MM.1S (cell line): ENCODE measurements around the gene PYGO1.

Source experiments
- CTCF ChIP-seq: fragments of 300-600 bp; sonication (generic); IDR thresholded peaks from 2 replicates; pipeline ENCODE4 v1.5.1; 2016; ENCODE audit warnings: antibody characterized with exemption, low read length, mixed read lengths
- EZH2 ChIP-seq: fragments of 300-600 bp; sonication (generic); optimal IDR thresholded peaks from 2 replicates; pipeline ENCODE3; 2017; ENCODE audit warnings: low read depth, mild to moderate bottlenecking, antibody characterized with exemption, low read length, mixed read lengths
- EZH2phosphoT487 ChIP-seq: fragments of 300-600 bp; sonication (generic); IDR thresholded peaks from 2 replicates; pipeline ENCODE4 v1.6.1; 2018; ENCODE audit warnings: antibody characterized with exemption, low read length

- TF ChIP-seq CTCF (no peak), EZH2phosphoT487 (no peak), EZH2 (no peak)
These were observed 72.0 kb downstream of the PYGO1 start for GRCh38 chr15:55515991-55516776.
